PC-3 (cell line): ENCODE results near the gene MEI1. TPM values are rescaled to one million over a fixed set of nuclear protein-coding genes. Genes with fewer than 3 reads are reported as not detected.

Experiments
- ATAC-seq: fragments of 200-7000 bp; cut with Tn5 transposase; 2 replicates; pipeline ENCODE4 v1.9.1; 2020; ENCODE audit warnings: mild to moderate bottlenecking, moderate library complexity
- BruUV-seq: library from RNA; stranded (reverse); fragments of 400-500 nt; replicated peaks from 2 replicates; lab custom pipeline; 2021; lab: Mats Ljungman, UMichigan
- CTCF ChIA-PET: fragments of 300-600 bp; sonication (Branson Sonifier 250); formaldehyde crosslinking; loops from one replicate; lab custom pipeline; 2022; ENCODE audit warnings: antibody characterized with exemption; lab: Charles Lee
- POLR2A ChIA-PET: fragments of 300-600 bp; sonication (Branson Sonifier 250); formaldehyde crosslinking; loops from one replicate; lab custom pipeline; 2022; ENCODE audit warnings: antibody characterized with exemption; ENCODE audit not compliant: unreplicated experiment; lab: Charles Lee
- DNase-seq: peaks from one replicate; pipeline ENCODE4 v3.0.0-alpha.2; 2015
- H2AFZ ChIP-seq: fragments of 300-600 bp; sonication (generic); 2 replicates; pipeline ENCODE4 v1.6.0; 2016; ENCODE audit warnings: antibody characterized with exemption, low read length
- H3F3A ChIP-seq: fragments of 300-600 bp; sonication (generic); one replicate; pipeline ENCODE4 v1.6.0; 2017; ENCODE audit warnings: antibody characterized with exemption, low read length, control low read depth, mild to moderate bottlenecking; ENCODE audit not compliant: unreplicated experiment
- H3K27ac ChIP-seq: fragments of 300-600 bp; sonication (generic); 2 replicates; pipeline ENCODE4 v1.5.1; 2016; ENCODE audit warnings: mild to moderate bottlenecking, low read length
- H3K27me3 ChIP-seq: fragments of 300-600 bp; sonication (generic); 2 replicates; pipeline ENCODE4 v1.6.1; 2016; ENCODE audit warnings: low read length, mixed read lengths
- H3K36me3 ChIP-seq: fragments of 300-600 bp; sonication (generic); 2 replicates; pipeline ENCODE4 v1.6.1; 2016; ENCODE audit warnings: low read depth, mixed run types, low read length, mixed read lengths
- H3K4me1 ChIP-seq: fragments of 300-600 bp; sonication (generic); 2 replicates; pipeline ENCODE4 v1.5.1; 2016; ENCODE audit warnings: low read length; ENCODE audit not compliant: insufficient read depth
- H3K4me2 ChIP-seq: fragments of 300-600 bp; sonication (generic); 2 replicates; pipeline ENCODE4 v1.6.0; 2016; ENCODE audit warnings: low read length
- H3K4me3 ChIP-seq: fragments of 300-600 bp; sonication (generic); 2 replicates; pipeline ENCODE4 v1.5.1; 2016; ENCODE audit warnings: mild to moderate bottlenecking, low read length, mixed read lengths
- H3K79me2 ChIP-seq: fragments of 300-600 bp; sonication (generic); 2 replicates; pipeline ENCODE4 v1.6.1; 2017; ENCODE audit warnings: low read length, mixed read lengths
- H3K9ac ChIP-seq: fragments of 300-600 bp; sonication (generic); 2 replicates; pipeline ENCODE4 v1.6.0; 2016; ENCODE audit warnings: mild to moderate bottlenecking, low read length
- H3K9me2 ChIP-seq: fragments of 300-600 bp; sonication (generic); replicated peaks from 2 replicates; pipeline ENCODE4 v1.6.1; 2016; ENCODE audit warnings: mixed run types, low read length, mixed read lengths
- H3K9me3 ChIP-seq: fragments of 300-600 bp; sonication (generic); 2 replicates; pipeline ENCODE4 v1.6.1; 2016; ENCODE audit warnings: low read length, mixed read lengths
- H4K20me1 ChIP-seq: fragments of 300-600 bp; sonication (generic); 2 replicates; pipeline ENCODE4 v1.6.1; 2016; ENCODE audit warnings: low read length, mixed read lengths
- CTCF ChIP-seq: fragments of 300-600 bp; sonication (generic); conservative IDR thresholded peaks from 2 replicates; pipeline ENCODE4 v1.5.1; 2017; ENCODE audit warnings: antibody characterized with exemption, low read depth, mild to moderate bottlenecking, low read length
- EZH2 ChIP-seq: fragments of 300-600 bp; sonication (generic); IDR thresholded peaks from one replicate; pipeline ENCODE4 v1.6.1; 2017; ENCODE audit warnings: antibody characterized with exemption, mild to moderate bottlenecking, low read length; ENCODE audit not compliant: unreplicated experiment
- EZH2phosphoT487 ChIP-seq: fragments of 300-600 bp; sonication (generic); IDR thresholded peaks from 2 replicates; pipeline ENCODE4 v1.6.1; 2018; ENCODE audit warnings: mild to moderate bottlenecking, antibody characterized with exemption, low read length, borderline replicate concordance
- intact Hi-C: fragments of 100-400 bp; cut with micrococcal nuclease; formaldehyde crosslinking; loops from 2 replicates; pipeline ENCODE4 v1.9.0; 2023
- total RNA-seq: library from RNA; depleted of rRNA; stranded (reverse); fragments of >200 nt; gene quantifications from 2 replicates; pipeline ENCODE4 v1.2.3, GENCODE V29; 2014

MEI1 gene
- total RNA-seq, 1 experiment from 2014 or later = 1.4 TPM

- Histone ChIP-seq H3K79me2 (no peaks in the 10 kb centered on the region), H3K4me2 (no peak overlapping the region), H3K27me3 (no peaks in the 10 kb centered on the region), H2AFZ (no peak overlapping the region), H4K20me1 (no peaks in the 10 kb centered on the region), H3K4me3 (no peak overlapping the region), H3K27ac (no peak overlapping the region), H3K4me1 (no peaks in the 10 kb centered on the region), H3F3A (no peaks in the 10 kb centered on the region), H3K9me3 (no peaks in the 10 kb centered on the region), H3K36me3 (no peaks in the 10 kb centered on the region; the same call in 1 of the 2 replicates), H3K9me2 (no peaks in the 10 kb centered on the region), H3K9ac (no peak overlapping the region)
- TF ChIP-seq CTCF (no peak), EZH2 (no peak), EZH2phosphoT487 (no peak)
- no TSS peak for BruUV-seq
- ATAC-seq (no peak), DNase-seq (no peak)
- ChIA-PET CTCF (no interaction called here), POLR2A (no interaction called here)
- intact Hi-C loops = no loop called here
These were observed 116.4 kb downstream of the MEI1 start for GRCh38 chr22:41815716-41816115.

GRCh38 chr22:41816241-41816640 is 116.9 kb downstream of the MEI1 start:
- no TSS peak for BruUV-seq
- no peaks in the 10 kb centered on the region; the same call in 1 of the 2 replicates for H3K36me3 ChIP-seq

More at GRCh38 chr22:41816241-41816640, 116.9 kb downstream of the MEI1 start:
- Histone ChIP-seq H3K79me2 (no peaks in the 10 kb centered on the region), H3K9ac (no peak overlapping the region), H3K4me3 (no peak overlapping the region), H3K4me1 (no peaks in the 10 kb centered on the region), H4K20me1 (no peaks in the 10 kb centered on the region), H3K4me2 (no peak overlapping the region), H3K27ac (no peak overlapping the region), H3K9me3 (no peaks in the 10 kb centered on the region), H3K27me3 (no peaks in the 10 kb centered on the region), H3F3A (no peaks in the 10 kb centered on the region), H3K9me2 (no peaks in the 10 kb centered on the region), H2AFZ (no peak overlapping the region)
- intact Hi-C loops = no loop called here
- DNase-seq = no peak
- CTCF ChIA-PET = no interaction called here
- ATAC-seq = no peak
- POLR2A ChIA-PET = no interaction called here
- TF ChIP-seq CTCF (no peak), EZH2phosphoT487 (no peak), EZH2 (no peak)
